GM18907 (cell line): ENCODE measurements around the gene CDK5.
A peak's percentile ranks its signal among the peaks of the same experiment; 100 is the strongest.

ENCODE experiments used
- ATAC-seq: cut with Tn5 transposase; IDR thresholded peaks from one replicate; pipeline ENCODE4 v1.9.1; 2021; ENCODE audit warnings: mild to moderate bottlenecking, moderate library complexity; ENCODE audit not compliant: unreplicated experiment

Gene CDK5

DNA sequence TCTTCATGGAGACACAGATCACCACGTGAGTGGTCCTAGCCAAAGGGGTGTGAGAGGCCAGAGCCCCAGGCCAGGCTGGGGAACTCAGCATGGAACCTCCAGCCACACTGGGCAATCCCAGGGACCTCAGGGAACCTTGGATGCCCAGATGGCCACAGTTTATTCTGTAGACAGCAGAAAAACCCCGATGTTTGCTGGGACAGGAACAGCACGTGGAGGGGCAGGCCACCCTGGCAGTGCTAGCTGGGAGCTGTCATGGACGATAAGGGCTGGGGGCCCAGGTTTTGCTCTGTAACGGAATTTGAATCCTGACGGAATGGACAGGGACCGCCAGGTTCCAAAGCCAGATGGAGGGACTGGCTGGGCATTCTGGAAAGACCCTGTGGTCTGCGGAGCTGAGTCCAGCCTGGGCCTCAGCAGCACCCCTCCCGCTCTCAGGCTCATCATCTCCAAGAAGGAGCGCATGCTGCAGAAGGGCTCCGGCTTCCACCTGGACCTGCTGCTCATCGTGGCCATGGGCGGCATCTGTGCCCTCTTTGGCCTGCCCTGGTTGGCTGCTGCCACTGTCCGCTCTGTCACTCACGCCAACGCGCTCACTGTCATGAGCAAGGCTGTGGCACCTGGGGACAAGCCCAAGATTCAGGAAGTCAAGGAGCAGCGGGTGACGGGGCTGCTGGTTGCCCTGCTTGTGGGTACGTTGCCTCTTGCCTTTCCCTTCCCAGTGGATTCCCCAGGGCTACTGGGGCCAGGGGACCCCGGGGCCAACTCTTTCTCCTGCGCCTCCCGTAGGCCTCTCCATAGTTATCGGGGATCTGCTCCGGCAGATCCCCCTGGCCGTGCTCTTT lies 17.3 kb upstream of the CDK5 start:
- ATAC-seq: no peak

DNA sequence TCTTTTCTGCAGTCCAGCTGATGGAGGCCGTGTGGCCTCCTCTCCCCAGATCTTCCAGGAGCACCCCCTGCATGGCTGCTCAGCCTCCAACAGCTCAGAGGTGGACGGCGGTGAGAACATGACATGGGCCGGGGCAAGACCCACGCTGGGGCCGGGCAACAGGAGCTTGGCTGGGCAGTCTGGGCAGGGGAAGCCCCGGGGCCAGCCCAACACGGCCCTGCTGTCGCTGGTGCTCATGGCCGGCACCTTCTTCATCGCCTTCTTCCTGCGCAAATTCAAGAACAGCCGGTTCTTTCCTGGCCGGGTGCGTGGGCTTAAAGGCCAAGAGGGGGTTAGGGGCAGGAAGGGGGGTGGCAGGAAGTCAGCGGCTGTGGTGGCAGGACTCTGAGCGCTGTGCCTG lies 16.3 kb upstream of the CDK5 start:
- no peak for ATAC-seq

- no peak for ATAC-seq
Measured at GRCh38 chr7:151071032-151071866, 13.6 kb upstream of the CDK5 start.

DNA sequence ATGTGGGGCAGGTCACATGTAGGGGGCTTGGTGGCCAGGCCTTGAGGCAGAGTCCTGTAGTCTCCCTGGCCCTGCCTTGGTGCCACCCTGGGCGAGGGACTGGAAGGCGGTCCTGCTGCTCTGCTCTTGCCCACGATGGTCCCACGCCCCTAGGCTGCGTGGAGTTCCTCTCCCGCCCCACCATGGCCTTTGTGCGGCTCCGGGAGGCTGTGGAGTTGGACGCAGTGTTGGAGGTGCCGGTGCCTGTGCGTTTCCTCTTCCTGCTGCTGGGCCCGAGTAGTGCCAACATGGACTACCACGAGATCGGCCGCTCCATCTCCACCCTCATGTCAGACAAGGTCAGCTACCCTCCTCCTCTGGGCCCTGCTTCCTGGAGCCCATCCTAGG lies 12.9 kb upstream of the CDK5 start:
- no peak for ATAC-seq

DNA sequence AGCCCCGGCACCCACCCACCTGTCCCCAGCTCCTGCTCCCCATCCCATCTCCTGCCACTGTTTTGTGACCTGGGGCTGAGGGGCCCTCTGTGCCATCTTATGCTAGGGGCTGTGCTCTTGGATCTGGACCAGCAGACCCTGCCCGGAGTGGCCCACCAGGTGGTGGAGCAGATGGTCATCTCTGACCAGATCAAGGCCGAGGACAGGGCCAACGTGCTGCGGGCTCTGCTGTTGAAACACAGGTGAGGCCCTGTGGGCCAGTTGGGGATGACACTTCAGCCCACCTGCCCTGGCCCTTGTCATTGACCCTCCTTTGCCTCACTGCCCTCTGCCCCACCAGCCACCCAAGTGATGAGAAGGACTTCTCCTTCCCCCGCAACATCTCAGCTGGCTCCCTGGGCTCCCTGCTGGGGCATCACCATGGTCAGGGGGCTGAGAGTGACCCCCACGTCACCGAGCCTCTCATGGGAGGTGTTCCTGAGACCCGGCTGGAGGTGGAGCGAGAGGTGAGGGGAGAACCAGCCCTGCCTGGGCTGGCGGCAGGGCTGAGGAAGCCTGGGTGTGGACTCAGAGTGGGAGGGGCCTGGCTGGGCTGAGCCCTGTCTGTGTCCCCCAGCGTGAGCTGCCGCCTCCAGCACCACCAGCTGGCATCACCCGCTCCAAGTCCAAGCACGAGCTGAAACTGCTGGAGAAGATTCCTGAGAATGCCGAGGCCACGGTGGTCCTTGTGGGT lies 12.3 kb upstream of the CDK5 start:
- no peak for ATAC-seq

DNA sequence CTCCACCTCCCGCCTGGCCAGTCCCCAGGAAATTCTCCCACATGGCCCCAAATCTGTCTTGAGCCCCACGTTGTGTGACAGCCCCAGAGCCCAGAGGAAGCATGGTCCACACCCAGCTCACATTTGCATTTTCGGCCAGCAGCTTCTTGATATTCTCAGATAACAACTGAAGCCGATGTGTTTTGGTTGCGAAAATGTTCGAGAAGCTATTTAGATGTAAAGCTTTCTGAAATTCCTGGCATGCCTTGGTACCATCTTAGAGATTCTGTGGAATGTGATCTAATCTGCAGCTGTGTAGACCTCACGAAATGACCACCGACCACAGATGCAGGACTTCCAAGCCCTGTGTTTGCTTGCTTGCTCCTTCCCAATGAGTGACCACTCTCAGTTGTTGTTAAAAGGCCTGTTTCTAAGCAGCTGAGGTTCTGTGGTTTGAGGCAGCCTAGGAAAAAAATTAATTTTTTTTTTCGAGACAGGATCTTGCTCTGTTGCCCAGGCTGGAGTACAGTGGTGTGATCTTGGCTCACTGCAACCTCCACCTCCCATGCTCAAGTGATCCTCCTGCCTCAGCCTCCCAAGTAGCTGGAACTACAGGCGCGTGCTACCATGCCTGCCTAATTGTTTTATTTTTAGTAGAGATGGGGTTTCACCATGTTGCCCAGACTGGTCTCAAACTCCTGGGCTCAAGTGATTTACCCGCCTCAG lies 10.5 kb upstream of the CDK5 start:
- ATAC-seq: no peak

- ATAC-seq: no peak
Measured at GRCh38 chr7:151066273-151066974, 8.7 kb upstream of the CDK5 start.

- no peak for ATAC-seq
Measured at GRCh38 chr7:151065516-151065915, 7.8 kb upstream of the CDK5 start.

DNA sequence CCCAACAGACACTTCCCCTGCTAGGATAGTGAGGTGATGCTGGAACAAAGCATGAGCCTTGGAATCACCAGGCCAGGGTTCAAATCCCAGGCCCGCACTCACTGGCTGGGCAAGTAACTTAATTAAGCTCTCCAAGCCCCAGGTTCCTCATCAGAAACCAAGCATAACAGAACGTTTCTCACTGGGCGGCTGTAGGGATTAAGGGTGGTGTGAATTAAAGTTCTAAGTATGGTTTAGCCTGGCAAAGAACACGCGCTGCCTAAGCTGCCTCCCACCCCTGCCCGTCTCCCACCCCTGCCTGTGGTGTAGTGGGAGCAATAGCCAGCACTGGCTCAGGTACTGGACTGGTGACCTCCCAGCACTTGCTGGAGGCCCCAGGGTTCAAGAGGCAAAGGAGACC lies 7.3 kb upstream of the CDK5 start:
- ATAC-seq: no peak

- no peak for ATAC-seq
Measured at GRCh38 chr7:151064454-151064853, 6.8 kb upstream of the CDK5 start.

DNA sequence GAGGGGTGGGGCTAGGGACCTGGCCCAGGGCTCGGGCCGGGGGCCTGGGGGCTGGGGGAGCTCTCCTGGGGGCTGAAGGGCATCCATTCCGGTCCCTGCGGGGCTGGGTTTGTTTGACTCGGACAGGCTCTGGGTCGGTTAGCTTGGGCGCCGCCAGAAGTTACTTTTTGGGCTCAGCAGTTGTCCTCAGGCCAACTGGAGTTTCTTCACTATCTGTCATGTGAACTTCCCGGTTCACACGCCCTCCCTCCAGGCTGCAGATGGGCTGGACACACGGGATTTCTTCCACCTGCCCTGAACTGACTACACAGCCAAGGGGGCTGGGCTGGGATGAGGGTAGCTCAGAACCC lies 5.5 kb upstream of the CDK5 start:
- ATAC-seq: no peak

DNA sequence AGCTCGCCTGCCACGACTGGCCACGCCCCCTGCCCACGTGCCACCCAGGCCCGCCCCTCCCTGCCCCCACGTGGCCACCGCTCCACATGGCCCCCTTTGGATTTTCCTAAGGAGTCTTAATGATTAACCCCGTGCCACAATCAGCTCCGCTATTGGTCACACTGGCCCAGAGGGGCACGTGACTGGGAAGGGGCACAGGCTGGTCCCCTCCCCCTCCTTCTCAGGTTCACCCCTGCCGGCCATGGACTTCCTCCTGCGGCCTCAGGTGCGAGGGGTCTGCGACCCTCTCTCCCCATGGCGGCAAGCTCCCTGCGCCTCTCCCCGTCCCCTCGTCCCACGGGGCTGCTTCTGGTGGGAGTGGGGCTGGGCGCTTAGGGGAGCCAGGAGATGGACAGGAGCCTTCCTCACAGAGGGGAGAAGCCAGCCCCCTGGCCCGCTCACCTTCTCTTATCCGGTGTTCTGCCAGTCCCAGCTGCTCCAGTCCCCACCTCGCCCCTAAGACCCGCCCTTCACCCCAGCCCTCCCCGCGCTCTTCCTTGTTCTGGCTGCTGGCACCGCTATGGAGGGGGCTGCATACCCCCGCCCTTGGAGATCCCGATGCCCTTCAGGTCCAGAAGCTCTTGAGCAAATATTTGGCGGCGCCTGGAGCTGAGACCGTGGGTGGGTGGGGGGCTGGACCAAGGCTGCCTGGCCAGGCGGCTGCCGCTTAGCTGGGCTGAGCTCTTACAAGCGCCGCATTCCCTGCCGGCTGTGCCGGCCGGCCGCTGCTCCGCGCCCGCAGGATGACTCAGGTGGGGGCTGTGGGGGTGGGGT lies 4.9 kb upstream of the CDK5 start:
- no peak for ATAC-seq

- no peak for ATAC-seq
Measured at GRCh38 chr7:151062111-151062398, 4.4 kb upstream of the CDK5 start.

GRCh38 chr7:151061213-151062110 lies 3.8 kb upstream of the CDK5 start:
- no peak for ATAC-seq

GRCh38 chr7:151060416-151061212 lies 2.9 kb upstream of the CDK5 start:
- ATAC-seq: no peak

- no peak for ATAC-seq
Measured at GRCh38 chr7:151060113-151060415, 2.4 kb upstream of the CDK5 start.

GRCh38 chr7:151059367-151060112 lies 1.8 kb upstream of the CDK5 start, which contains the start of gene SLC4A2:
Gene SLC4A2, plus strand, starts transcription at chr7:151059589. Its CDS starts 2,399 bp downstream, at chr7:151061988.
- peak; percentile 30 for ATAC-seq
